Measurements from ENCODE around the gene BAIAP2L2.

Gene BAIAP2L2

DNA sequence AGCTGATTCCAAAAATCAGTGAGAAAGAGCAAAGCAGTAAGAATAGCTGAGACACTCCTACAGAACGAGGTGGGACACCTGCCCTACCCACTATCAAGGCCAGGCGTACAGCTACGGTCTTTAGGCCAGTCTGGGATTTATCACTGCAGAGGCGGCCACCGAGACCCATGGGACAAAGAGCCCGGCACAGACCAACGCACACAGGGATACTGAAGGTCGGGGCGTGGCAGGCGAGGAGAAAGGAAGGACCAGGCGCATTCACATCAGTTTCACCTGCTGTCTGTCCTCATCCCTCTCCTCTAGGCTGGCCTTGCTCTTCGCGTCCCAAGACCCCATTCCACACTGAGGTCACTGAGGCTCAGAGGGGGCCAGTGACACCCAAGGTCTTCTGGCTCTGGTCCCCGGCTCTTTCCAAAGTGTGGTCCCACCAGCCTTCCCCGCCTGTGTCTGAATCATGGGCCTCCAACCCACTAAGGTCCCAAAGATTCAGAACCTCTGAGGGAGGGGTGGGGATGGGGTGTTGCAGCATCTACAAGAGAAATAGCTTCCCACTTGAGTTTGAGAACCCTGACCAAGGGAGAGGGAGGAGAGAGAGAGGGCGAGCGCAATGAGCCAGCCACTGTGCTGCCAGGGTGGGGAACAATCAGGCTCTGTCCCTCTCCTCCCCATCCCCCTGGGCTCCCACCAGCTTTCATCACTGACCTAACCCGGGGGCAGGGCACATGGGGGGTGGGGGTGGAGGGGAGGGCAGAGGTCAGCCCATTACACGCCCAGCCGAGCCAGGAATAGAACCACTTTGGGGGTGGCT lies 60.5 kb downstream of the BAIAP2L2 start:
- no peak overlapping the region for H3K4me3 ChIP-seq (replicated peaks; ENCODE audit: low read depth, low read length)
- TF ChIP-seq, protein P1, sequence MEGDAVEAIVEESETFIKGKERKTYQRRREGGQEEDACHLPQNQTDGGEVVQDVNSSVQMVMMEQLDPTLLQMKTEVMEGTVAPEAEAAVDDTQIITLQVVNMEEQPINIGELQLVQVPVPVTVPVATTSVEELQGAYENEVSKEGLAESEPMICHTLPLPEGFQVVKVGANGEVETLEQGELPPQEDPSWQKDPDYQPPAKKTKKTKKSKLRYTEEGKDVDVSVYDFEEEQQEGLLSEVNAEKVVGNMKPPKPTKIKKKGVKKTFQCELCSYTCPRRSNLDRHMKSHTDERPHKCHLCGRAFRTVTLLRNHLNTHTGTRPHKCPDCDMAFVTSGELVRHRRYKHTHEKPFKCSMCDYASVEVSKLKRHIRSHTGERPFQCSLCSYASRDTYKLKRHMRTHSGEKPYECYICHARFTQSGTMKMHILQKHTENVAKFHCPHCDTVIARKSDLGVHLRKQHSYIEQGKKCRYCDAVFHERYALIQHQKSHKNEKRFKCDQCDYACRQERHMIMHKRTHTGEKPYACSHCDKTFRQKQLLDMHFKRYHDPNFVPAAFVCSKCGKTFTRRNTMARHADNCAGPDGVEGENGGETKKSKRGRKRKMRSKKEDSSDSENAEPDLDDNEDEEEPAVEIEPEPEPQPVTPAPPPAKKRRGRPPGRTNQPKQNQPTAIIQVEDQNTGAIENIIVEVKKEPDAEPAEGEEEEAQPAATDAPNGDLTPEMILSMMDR (IDR thresholded peaks at IDR 0.05; ENCODE audit: low read length, missing control alignments) = no peak
- DNase-seq (ENCODE audit: low read depth) = no peak

DNA sequence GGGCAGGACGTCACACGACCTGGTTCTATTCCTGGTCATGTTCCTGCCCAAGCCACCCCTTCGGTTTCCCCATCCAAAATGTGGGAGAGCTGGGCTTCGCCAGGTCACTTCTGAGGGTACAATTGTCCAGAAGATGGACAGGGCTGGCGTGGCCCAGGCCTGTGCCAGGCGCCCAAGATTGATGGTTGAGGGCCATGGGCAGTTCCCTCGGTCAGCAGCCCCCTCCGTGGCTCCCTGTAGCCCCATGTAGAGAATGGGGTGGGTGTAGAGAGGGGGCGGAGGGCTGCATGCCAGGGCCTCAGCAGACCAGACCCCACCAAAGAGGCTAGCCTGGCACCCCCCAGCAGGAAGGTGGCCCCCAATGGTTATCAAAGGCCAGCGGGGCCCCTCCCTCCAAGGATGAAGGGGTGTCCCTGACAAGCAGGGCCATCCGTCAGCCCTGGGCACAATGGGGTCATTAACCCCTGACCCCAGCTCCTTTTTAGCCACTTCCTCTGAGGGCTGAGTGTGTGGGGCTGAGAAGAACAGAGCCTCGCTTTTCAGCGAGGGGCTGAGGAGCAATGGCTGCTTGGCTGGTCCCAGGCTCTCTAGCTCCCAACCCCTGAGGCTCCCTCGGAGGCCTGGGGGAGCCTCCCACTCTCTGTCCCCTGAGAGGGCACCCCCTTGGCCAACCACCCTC lies 64.3 kb downstream of the BAIAP2L2 start:
- TF ChIP-seq, protein P1 (IDR thresholded peaks at IDR 0.05; ENCODE audit: low read length, missing control alignments) = no peak
- no peak overlapping the region for H3K4me3 ChIP-seq (replicated peaks; ENCODE audit: low read depth, low read length)
- no peak for DNase-seq (ENCODE audit: low read depth)

DNA sequence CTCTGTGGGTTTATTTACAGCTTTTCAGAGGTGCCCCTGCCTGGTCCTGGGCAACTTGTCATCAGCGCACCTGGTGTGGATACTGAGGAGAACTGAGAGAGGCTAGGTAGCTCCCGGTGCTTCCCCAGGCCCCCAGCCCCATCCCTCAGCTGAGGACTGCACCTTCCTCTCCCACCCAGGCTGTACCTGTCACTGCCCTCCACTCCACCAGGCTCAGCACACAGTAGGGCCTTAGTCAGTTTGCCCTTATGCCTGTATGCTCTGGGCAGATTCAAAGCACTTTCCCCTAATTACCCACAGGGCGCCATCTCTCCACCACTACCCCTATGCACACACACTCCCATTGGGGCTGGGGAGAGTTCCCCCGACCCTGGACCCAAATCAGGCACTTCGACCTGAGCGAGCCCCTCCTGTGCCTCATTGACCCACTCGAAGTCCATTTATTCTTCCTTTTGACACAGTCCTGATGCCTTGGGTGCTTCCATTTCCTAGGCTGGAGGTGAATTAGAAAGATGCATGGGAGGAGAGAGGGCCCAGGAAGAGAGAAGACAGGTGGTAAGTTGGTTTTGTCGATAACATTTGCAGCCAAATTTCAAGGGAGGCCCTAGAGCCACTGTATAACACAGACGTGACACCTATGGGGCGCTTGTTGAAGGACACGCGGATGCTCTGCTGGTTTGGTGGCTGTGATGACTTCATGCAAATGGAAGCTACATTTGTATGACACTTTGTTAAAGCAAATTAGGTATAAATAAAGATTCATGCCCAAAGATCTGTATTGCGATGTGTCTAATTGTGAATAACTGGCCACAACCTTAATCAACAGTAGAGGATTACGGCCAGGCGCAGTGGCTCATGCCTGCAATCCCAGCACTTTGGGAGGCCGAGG lies 67.1 kb downstream of the BAIAP2L2 start:
- no peak overlapping the region for H3K4me3 ChIP-seq (replicated peaks; ENCODE audit: low read depth, low read length)
- TF ChIP-seq, protein P1 (IDR thresholded peaks at IDR 0.05; ENCODE audit: low read length, missing control alignments) = no peak
- no peak for DNase-seq (ENCODE audit: low read depth)

DNA sequence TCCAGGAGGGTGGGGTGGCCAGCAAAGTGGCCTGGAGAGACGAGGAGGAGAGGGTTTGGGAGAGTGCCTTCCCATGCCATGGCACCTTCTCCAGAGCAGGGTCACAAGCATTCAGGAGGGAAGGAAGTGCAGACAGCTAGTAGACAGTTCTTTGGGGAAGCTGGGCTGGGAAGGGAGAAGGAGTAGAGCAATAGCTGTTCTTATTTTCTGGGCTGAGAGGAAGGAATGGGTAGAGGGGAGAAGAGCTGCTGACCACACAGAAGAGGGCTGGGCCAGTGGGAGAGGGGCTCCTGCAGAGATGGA lies 68.0 kb downstream of the BAIAP2L2 start:
- H3K4me3 ChIP-seq (replicated peaks; ENCODE audit: low read depth, low read length) = no peak overlapping the region
- no peak for DNase-seq (ENCODE audit: low read depth)
- TF ChIP-seq, protein P1 (IDR thresholded peaks at IDR 0.05; ENCODE audit: low read length, missing control alignments) = no peak

DNA sequence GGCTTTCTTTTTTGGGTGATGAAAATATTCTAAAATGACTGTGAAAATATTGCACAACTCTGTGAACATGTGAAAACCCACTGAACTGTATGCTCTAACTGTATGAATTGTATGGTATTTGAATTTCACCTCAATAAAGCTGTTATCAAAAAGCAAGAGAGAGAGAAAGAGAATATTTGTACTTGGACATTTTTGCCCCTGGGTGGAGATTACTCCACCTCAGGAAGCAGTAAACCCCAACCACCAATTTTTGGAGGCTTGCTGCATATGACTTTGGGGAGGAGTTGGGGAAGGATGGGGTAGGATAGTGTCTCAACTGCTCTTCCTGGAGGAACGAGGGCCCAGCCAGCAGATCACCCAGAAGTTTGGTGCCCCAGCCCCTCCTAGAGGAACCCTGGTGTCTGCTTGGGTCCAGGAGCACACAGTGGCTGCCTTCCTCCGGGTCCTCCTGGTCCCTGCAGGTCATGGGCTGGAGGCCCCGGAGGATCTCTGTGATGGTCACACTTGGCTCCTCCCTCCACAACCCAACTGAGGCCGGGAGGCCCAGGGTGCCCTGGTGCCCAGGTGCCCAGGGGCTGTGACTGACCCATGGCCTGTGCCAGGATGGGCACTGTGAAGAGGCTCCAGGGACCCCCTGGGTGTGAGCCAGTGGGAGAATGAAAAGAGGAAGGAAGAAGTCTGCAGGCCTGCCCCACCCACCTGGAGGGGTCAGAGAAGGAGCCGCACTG lies 68.6 kb downstream of the BAIAP2L2 start:
- TF ChIP-seq, protein P1 (IDR thresholded peaks at IDR 0.05; ENCODE audit: low read length, missing control alignments) = no peak
- no peak overlapping the region for H3K4me3 ChIP-seq (replicated peaks; ENCODE audit: low read depth, low read length)
- DNase-seq (ENCODE audit: low read depth) = no peak

DNA sequence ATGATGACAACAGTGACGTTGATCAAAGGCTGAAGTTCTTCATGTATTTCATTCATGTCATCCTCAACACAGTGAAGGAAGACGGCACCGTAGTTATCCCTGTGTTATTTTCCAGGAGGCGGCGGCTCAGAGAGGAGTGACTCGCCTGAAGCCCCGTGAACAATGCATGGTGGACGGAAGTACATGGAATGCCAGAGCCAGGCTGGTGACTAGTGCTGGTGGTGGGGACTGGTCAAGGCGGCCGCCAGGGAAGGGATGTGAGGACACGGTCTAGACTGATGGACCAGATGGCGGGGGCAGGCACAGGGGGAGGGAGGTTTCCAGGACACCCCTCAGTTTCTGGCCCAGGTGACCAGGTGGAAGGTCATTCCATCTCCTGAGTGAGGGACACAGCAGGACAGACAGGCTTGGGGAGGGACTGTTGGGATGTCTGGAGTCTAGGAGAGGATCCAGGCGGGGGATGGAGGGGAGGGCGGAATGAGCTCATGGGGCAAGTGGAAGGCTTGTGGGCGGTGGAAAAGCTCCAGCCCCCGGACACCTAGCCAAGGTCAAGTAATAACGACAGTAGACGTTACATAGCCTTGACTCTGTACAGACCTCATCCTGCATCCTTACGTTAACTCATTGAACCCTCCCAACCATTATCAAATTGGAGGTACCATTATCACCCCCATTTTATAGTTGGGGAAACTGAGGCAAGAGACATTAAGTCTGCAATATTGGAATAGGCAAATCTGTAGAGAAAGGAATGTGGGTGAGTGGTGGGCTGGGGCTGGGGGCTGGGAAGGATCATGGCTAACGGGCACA lies 69.3 kb downstream of the BAIAP2L2 start:
- H3K4me3 ChIP-seq (replicated peaks; ENCODE audit: low read depth, low read length) = no peak overlapping the region
- TF ChIP-seq, protein P1 (IDR thresholded peaks at IDR 0.05; ENCODE audit: low read length, missing control alignments) = no peak
- DNase-seq (ENCODE audit: low read depth) = no peak

Measured in fibroblast of pulmonary artery (primary cell).